Epithelial cell of prostate (primary cell): ENCODE results near the gene PTCD1.

Experiments
- DNase-seq: peaks from one replicate; pipeline ENCODE4 v3.0.0-alpha.2; 2011; ENCODE audit warnings: low read depth, low spot score
- H3K27ac ChIP-seq: fragments of 450-650 bp; 2 replicates; pipeline ENCODE4 v1.5.1; 2017; ENCODE audit warnings: mild to moderate bottlenecking

Gene PTCD1, protein sequence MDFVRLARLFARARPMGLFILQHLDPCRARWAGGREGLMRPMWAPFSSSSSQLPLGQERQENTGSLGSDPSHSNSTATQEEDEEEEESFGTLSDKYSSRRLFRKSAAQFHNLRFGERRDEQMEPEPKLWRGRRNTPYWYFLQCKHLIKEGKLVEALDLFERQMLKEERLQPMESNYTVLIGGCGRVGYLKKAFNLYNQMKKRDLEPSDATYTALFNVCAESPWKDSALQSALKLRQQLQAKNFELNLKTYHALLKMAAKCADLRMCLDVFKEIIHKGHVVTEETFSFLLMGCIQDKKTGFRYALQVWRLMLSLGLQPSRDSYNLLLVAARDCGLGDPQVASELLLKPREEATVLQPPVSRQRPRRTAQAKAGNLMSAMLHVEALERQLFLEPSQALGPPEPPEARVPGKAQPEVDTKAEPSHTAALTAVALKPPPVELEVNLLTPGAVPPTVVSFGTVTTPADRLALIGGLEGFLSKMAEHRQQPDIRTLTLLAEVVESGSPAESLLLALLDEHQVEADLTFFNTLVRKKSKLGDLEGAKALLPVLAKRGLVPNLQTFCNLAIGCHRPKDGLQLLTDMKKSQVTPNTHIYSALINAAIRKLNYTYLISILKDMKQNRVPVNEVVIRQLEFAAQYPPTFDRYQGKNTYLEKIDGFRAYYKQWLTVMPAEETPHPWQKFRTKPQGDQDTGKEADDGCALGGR

GRCh38 chr7:99438573-99439480, at the start of gene PTCD1, which contains the start of gene CPSF4:
Gene PTCD1, minus strand, starts transcription at chr7:99438798. Its CDS starts 3,556 bp downstream, at chr7:99435242.
Gene CPSF4, plus strand, starts transcription at chr7:99438943. Its CDS starts 140 bp downstream, at chr7:99439083.
- DNase-seq: peak; percentile 74
- peak within 1 kb of the TSS; percentile 71 for H3K27ac ChIP-seq

DNA sequence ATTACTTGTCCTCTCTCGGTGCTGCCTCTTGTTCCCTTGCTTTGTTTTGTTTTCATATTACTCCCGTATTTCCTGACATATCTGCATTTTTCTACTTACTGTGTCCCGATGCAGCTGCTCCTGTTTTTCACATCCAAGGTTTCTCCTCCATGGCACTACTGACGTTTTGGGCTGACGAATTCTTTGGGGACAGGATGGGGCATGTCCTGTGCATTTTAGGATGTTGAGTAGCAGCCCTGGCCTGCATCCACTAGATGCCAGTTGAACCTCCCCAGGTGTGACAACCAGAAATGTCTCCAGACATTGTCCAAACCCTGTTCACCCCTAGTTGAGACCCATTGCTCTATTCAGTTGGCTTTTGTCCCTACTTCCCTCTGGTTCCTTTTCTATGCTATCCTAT, 46.5 kb upstream of the PTCD1 start:
- peak overlapping the region; percentile 46 for H3K27ac ChIP-seq
- no peak for DNase-seq

DNA sequence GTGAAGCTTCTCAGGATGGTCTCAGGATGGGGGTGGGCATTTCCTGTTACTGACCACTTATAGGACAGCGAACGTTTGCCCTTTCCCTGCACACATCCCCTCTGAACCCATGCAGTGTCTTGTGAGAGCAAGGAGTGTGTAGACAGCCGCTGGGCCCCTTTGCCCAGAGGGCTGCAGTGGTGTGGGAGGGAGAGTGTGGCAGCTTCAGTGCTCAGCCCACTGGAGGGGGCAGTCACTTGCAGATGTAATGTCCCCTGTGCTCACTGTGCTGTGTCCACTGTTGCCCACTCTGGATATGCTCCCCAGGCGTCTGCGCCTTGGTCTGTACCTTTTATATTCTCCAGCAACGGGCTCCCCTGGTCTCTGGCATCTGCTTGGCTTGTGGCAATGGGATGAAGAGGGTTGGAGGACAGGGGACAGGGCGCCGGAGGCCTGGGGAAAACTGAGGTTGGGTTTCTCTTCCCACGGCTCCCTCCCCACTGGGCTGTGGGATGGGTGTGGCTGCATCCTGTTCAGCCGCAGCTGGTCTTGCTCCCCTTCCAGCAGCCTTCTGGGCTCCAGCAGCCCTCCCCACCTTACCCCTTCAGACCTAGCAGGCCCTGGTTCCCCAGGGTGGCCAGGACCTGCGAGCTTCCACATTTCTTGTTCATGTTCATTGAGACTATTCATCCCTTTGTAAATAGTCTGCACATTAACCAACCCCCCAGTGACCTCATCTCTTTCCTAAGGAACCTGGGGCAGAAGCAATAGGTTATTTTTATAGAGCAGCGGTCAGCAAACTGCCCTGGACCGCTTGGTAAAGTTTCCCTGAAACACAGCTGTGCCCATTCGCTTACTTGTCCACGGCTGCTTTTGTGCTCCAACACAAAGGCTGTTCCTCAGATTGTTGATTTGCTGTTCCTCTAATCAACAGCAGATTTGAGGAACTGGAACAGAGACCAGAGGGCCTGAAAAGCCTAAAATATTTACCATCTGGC, 40.2 kb upstream of the PTCD1 start:
- H3K27ac ChIP-seq: no peak overlapping the region
- DNase-seq: no peak

GRCh38 chr7:99476107-99476506, 37.5 kb upstream of the PTCD1 start:
- H3K27ac ChIP-seq: no peak overlapping the region
- DNase-seq: no peak

DNA sequence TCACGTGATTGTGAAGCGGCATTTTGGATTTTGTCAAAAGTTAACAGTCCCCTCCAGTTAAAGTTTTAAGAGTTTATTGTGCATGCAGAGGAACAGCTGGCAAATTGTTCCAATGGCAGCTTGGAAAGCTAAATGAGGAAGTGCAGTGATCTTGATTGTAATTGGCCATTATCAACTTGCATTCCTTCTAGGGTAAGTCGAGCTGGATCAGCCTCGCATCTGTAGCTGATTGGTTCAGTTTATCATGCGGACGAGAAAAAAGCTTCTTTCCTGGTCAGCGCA, 34.7 kb upstream of the PTCD1 start:
- H3K27ac ChIP-seq: peak overlapping the region; percentile 87
- DNase-seq: peak; percentile 51

GRCh38 chr7:99472561-99473314, 34.1 kb upstream of the PTCD1 start, which contains the start of gene ZNF789:
Gene ZNF789, plus strand, starts transcription at chr7:99472890. Its CDS starts 3,567 bp downstream, at chr7:99476457.
- H3K27ac ChIP-seq: peak within 1 kb of the TSS; percentile 87
- DNase-seq: peak; percentile 77

DNA sequence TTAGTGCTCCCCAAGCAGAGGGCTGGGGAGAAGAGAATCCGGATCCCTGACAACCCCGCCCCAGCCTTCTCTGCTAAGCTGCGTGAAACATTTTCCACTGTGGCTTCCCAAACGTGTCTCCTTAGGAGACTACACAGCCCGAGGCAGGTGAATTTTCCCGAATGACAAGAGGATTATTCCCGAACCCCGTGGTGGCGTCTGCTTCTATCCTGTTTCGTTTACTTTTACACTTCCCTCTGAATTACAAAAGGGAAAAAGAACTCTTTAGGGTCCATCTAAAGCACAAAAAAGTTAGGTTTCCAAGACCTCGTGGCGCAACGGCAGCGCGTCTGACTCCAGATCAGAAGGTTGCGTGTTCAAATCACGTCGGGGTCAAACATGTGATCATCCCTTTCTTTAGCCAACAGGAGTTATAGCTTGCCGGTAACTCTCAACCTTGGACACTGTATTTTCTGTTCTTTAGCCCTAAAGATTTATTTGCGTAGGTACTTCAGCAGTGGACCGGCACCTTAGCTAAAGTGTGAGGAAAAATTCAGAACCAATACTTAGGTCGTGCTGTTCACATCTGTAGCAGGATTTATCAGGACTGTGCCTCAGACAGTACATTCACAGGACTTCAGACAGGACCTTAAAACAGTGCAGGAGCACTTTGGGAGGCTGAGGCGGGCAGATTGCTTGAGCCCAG, 30.9 kb upstream of the PTCD1 start:
- DNase-seq: no peak
- no peak overlapping the region for H3K27ac ChIP-seq

DNA sequence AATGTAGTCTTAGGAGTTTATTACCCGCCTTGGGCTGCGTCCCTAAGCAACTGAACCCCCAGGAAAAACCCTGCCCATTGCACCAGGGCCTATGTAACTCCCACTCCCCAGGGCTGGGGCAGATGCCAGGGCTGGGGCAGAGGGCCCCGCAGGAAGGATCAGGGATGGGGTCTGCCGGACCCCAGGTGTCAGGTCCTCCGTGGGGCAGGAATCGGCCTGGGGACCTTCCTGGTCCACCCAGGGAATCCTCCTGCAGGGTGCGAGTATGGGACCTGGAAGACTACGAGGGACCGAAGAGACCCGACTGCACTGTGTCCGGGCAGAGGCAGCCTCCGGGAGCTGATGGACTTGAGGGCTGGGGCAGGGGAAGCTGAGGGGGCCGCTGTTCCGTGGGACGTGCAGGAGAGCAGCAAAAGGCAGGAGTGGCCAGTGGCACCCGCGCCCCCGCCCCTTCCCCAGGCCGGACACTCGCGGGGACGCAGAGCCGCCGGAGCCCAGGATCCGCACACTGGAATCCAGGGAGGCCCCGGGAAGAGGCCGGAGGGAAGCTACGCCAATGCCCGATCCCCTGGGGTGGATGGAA, 29.8 kb upstream of the PTCD1 start:
- no peak for DNase-seq
- no peak overlapping the region for H3K27ac ChIP-seq

- no peak for DNase-seq
- H3K27ac ChIP-seq: peak overlapping the region; percentile 70
Observed at GRCh38 chr7:99465421-99465768, 26.8 kb upstream of the PTCD1 start.

DNA sequence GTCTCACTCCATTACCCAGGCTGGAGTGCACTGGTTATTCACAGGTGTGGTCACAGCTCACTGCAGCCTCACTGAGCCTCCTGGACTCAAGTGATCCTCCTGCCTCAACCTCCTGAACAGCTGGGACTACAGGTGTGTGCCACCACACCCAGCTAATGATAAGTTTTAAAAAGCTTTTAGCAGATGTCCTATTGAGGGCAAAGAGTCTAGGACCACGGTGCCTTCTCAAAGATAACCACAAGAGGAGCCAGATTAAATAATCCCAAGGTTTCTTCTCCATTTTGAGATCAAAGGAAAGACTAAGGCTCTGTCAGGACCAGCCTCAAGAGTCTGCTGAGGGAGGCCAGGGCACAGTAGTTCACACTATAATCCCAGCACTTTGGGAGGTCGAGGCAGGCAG, 22.6 kb upstream of the PTCD1 start:
- no peak for DNase-seq
- H3K27ac ChIP-seq: peak overlapping the region; percentile 58

GRCh38 chr7:99460651-99461050, 22.1 kb upstream of the PTCD1 start:
- DNase-seq: peak; percentile 20
- H3K27ac ChIP-seq: peak overlapping the region; percentile 58

GRCh38 chr7:99459087-99459486, 20.5 kb upstream of the PTCD1 start:
- no peak for DNase-seq
- H3K27ac ChIP-seq: no peak overlapping the region

GRCh38 chr7:99457650-99458493, 19.3 kb upstream of the PTCD1 start:
- no peak for DNase-seq
- H3K27ac ChIP-seq: no peak overlapping the region

DNA sequence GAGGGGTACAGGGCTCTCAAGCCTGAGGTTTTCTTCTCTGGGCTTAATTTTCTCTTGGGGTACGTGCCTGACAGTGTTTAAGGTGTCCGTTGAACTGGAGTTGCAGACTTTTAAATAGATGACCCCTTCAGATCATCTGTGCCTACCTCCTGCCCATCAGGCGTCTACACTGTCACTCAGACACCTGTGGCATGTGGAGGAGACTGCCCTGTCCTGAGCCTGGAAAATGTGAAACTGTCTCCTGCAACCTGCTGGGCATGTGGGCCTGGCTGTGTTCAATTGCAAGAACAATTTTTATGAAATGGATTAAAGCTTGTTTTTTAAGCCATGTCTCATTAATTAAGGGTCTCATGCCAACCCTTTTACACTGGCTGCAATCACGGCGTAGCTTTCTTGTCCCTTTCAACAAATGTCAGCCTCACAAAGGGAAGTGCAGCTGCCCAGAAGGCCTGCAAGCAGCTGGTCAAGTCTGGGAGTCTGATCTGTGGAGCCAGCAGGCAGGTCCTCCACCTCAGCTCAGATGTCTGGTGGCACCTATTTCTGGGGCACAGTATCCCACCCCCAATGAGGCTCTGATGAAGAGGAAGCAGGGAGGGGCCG, 18.6 kb upstream of the PTCD1 start:
- H3K27ac ChIP-seq: no peak overlapping the region
- no peak for DNase-seq

GRCh38 chr7:99456288-99456687, 17.7 kb upstream of the PTCD1 start:
- no peak for DNase-seq
- no peak overlapping the region for H3K27ac ChIP-seq

GRCh38 chr7:99455874-99456273, 17.3 kb upstream of the PTCD1 start:
- no peak for DNase-seq
- no peak overlapping the region for H3K27ac ChIP-seq

GRCh38 chr7:99453105-99453504, 14.5 kb upstream of the PTCD1 start:
- no peak for DNase-seq
- no peak overlapping the region for H3K27ac ChIP-seq
